ENCODE measurements around the gene CYP2A7.
"Not testable (repeated sequence)": the region's sequence is repeated elsewhere in the genome, so short reads cannot be mapped to it uniquely, and the experiment has no call there.

CYP2A7 gene

GRCh38 chr19:40825460-40826095 lies 56.5 kb downstream of the CYP2A7 start:
- CTCF ChIA-PET, result interaction anchor here (1.3 kb wide), 1 partner anchor 191 kb away, joined by 3 read pairs; no protein-coding TSS in a partner anchor
- DNase-seq (ENCODE audit: extremely low spot score); POLR2A ChIA-PET: not testable (repeated sequence)
